ENCODE results near the gene CALM1. TPM values are rescaled to one million over a fixed set of nuclear protein-coding genes. Genes with fewer than 3 reads are reported as not detected.

CALM1 gene
- polyA plus RNA-seq, 1 donor, result 386 TPM

- DNase-seq, result no peak
Observed at GRCh38 chr14:90407230-90407629, 10.4 kb downstream of the CALM1 start.

GRCh38 chr14:90408713-90409112 lies 11.9 kb downstream of the CALM1 start:
- DNase-seq, result no peak

- peak; percentile 75 for DNase-seq
Observed at GRCh38 chr14:90409209-90409730, 12.4 kb downstream of the CALM1 start.

GRCh38 chr14:90412058-90412457 lies 15.2 kb downstream of the CALM1 start:
- DNase-seq, result no peak

GRCh38 chr14:90416720-90417119 lies 19.9 kb downstream of the CALM1 start:
- no peak for DNase-seq

GRCh38 chr14:90418053-90418452 lies 21.2 kb downstream of the CALM1 start:
- DNase-seq, result no peak

- peak; percentile 74 for DNase-seq
Observed at GRCh38 chr14:90419200-90419599, 22.4 kb downstream of the CALM1 start.

- DNase-seq, result no peak
Observed at GRCh38 chr14:90421001-90421631, 24.3 kb downstream of the CALM1 start.

GRCh38 chr14:90421632-90422020 lies 24.8 kb downstream of the CALM1 start:
- no peak for DNase-seq

GRCh38 chr14:90423166-90423565 lies 26.3 kb downstream of the CALM1 start:
- DNase-seq, result no peak

- no peak for DNase-seq
Observed at GRCh38 chr14:90424075-90424474, 27.2 kb downstream of the CALM1 start.

- DNase-seq, result no peak
Observed at GRCh38 chr14:90424686-90425372, 28.0 kb downstream of the CALM1 start.

- no peak for DNase-seq
Observed at GRCh38 chr14:90425373-90425879, 28.6 kb downstream of the CALM1 start.

GRCh38 chr14:90426031-90426540 lies 29.3 kb downstream of the CALM1 start:
- DNase-seq, result no peak

GRCh38 chr14:90426663-90427062 lies 29.8 kb downstream of the CALM1 start:
- DNase-seq, result no peak

- no peak for DNase-seq
Observed at GRCh38 chr14:90427848-90428426, 31.1 kb downstream of the CALM1 start.

- DNase-seq, result no peak
Observed at GRCh38 chr14:90428676-90429075, 31.8 kb downstream of the CALM1 start.

- DNase-seq, result no peak
Observed at GRCh38 chr14:90429236-90429635, 32.4 kb downstream of the CALM1 start.

GRCh38 chr14:90429754-90430153 lies 32.9 kb downstream of the CALM1 start:
- DNase-seq, result no peak

GRCh38 chr14:90434370-90435020 lies 37.7 kb downstream of the CALM1 start:
- no peak for DNase-seq

GRCh38 chr14:90438841-90439240 lies 42.0 kb downstream of the CALM1 start:
- no peak for DNase-seq

- no peak for DNase-seq
Observed at GRCh38 chr14:90440021-90440451, 43.2 kb downstream of the CALM1 start.
